Activated T-helper 9 cell treated with anti-CD3 and anti-CD28 coated beads, Interleukin-2, amount 50 U/mL, for 16 hours (primary cell): ENCODE data around the gene EIF5A.
"Not testable (repeated sequence)": the region's sequence is repeated elsewhere in the genome, so short reads cannot be mapped to it uniquely, and the experiment has no call there.

Experiments
- DNase-seq: peaks from one replicate; pipeline ENCODE4 v3.0.0-alpha.2; 2020; ENCODE audit warnings: low read depth

The EIF5A gene

GRCh38 chr17:7332600-7333069 lies 25.2 kb downstream of the EIF5A start:
- DNase-seq, result not testable (repeated sequence)

- DNase-seq, result no peak
These were observed 27.6 kb downstream of the EIF5A start for GRCh38 chr17:7334938-7335538.

GRCh38 chr17:7335765-7336164 lies 28.3 kb downstream of the EIF5A start:
- not testable (repeated sequence) for DNase-seq

- DNase-seq, result peak; percentile 71
These were observed 29.1 kb downstream of the EIF5A start, which contains the start of gene ACAP1 for GRCh38 chr17:7336240-7337175. Gene ACAP1 (plus strand): TSS chr17:7336529. CDS start chr17:7336735, 206 bp downstream.

- DNase-seq, result not testable (repeated sequence)
These were observed 30.2 kb downstream of the EIF5A start for GRCh38 chr17:7337600-7337999.

GRCh38 chr17:7340179-7340578 lies 32.8 kb downstream of the EIF5A start:
- DNase-seq, result no peak

- no peak for DNase-seq
These were observed 34.4 kb downstream of the EIF5A start for GRCh38 chr17:7341842-7342241.

- DNase-seq, result no peak
These were observed 35.8 kb downstream of the EIF5A start for GRCh38 chr17:7343250-7343649.

GRCh38 chr17:7346761-7347614 lies 39.6 kb downstream of the EIF5A start:
- no peak for DNase-seq

- DNase-seq, result no peak
These were observed 40.4 kb downstream of the EIF5A start for GRCh38 chr17:7347630-7348477.

- no peak for DNase-seq
These were observed 41.2 kb downstream of the EIF5A start for GRCh38 chr17:7348478-7349242.

- peak; percentile 68 for DNase-seq
These were observed 44.5 kb downstream of the EIF5A start, which contains the start of gene KCTD11 for GRCh38 chr17:7351665-7352502. Gene KCTD11 (plus strand): TSS chr17:7352162.

GRCh38 chr17:7352503-7352889 lies 45.1 kb downstream of the EIF5A start:
- no peak for DNase-seq

GRCh38 chr17:7352910-7353635 lies 45.6 kb downstream of the EIF5A start:
- DNase-seq, result no peak

- no peak for DNase-seq
These were observed 46.9 kb downstream of the EIF5A start for GRCh38 chr17:7354262-7354843.

- DNase-seq, result no peak
These were observed 47.6 kb downstream of the EIF5A start, which contains the start of gene TMEM95 for GRCh38 chr17:7355053-7355452. Gene TMEM95 (plus strand): TSS chr17:7355156. CDS start chr17:7355205, 49 bp downstream.

- DNase-seq, result no peak
These were observed 48.1 kb downstream of the EIF5A start for GRCh38 chr17:7355573-7355972.

- peak; percentile 76 for DNase-seq
These were observed 48.7 kb downstream of the EIF5A start for GRCh38 chr17:7356072-7356549.
